Liver (tissue), 9 donors: ENCODE data around the gene CHDH. TPM values are rescaled to one million over a fixed set of nuclear protein-coding genes. Genes with fewer than 3 reads are reported as not detected.

Experiments
- DNase-seq: peaks from one replicate; pipeline ENCODE4 v3.0.0-alpha.2; 2017; ENCODE audit warnings: low spot score
- H3K27ac ChIP-seq, 2 donors: one replicate each; pipeline ENCODE4 v1.7.0; 2013; ENCODE audit warnings: inconsistent platforms in 2 of 2, low read length in 2 of 2, control low read depth in 1 of 2, low read depth in 1 of 2, mild to moderate bottlenecking in 1 of 2
- H3K27me3 ChIP-seq, 4 donors: one replicate each; pipeline versions ENCODE4 v1.6.1 to v1.7.0; 2013; ENCODE audit warnings: low read length in 3 of 4, inconsistent platforms in 1 of 4, mild to moderate bottlenecking in 1 of 4, moderate library complexity in 1 of 4; ENCODE audit not compliant: control insufficient read depth in 4 of 4, insufficient read depth in 4 of 4
- H3K36me3 ChIP-seq, 4 donors: one replicate each; pipeline versions ENCODE4 v1.6.1 to v1.7.0; 2013; ENCODE audit warnings: low read length in 3 of 4, mild to moderate bottlenecking in 3 of 4, low read depth in 1 of 4, moderate library complexity in 1 of 4; ENCODE audit not compliant: control insufficient read depth in 4 of 4, insufficient read depth in 3 of 4
- H3K4me1 ChIP-seq, 4 donors: one replicate each; pipeline versions ENCODE4 v1.6.1 to v1.7.0; 2013; ENCODE audit warnings: low read length in 3 of 4, mild to moderate bottlenecking in 3 of 4, moderate library complexity in 1 of 4; ENCODE audit not compliant: control insufficient read depth in 4 of 4, insufficient read depth in 4 of 4
- H3K4me3 ChIP-seq, 3 donors: one replicate each; pipeline versions ENCODE4 v1.6.1 to v1.7.0; 2013; ENCODE audit warnings: low read length in 3 of 3, control low read depth in 1 of 3, low read depth in 1 of 3, mild to moderate bottlenecking in 1 of 3
- H3K9ac ChIP-seq, 2 donors: one replicate each; pipeline ENCODE4 v1.7.0; 2013; ENCODE audit warnings: low read length in 2 of 2, mild to moderate bottlenecking in 2 of 2, moderate library complexity in 2 of 2, control low read depth in 1 of 2, low read depth in 1 of 2
- H3K9me3 ChIP-seq, 4 donors: one replicate each; pipeline versions ENCODE4 v1.6.1 to v1.7.0; 2013; ENCODE audit warnings: low read length in 3 of 4; ENCODE audit not compliant: control insufficient read depth in 4 of 4
- ATF3 ChIP-seq: IDR thresholded peaks from 2 replicates; pipeline ENCODE4 v1.6.1; 2016; ENCODE audit warnings: antibody characterized with exemption
- CTCF ChIP-seq: fragments of 150-350 bp; IDR thresholded peaks from 2 replicates; pipeline ENCODE4 v1.5.1; 2017; ENCODE audit warnings: improper control_type of control experiment, low read depth, low read length; ENCODE audit not compliant: missing input control
- EGR1 ChIP-seq, 2 donors: IDR thresholded peaks; 2 replicates each; pipeline ENCODE4 v1.6.1; 2016 to 2018; ENCODE audit warnings: antibody characterized with exemption in 2 of 2, low read depth in 2 of 2
- FOXA1 ChIP-seq: IDR thresholded peaks from 2 replicates; pipeline ENCODE4 v1.6.1; 2016; ENCODE audit warnings: antibody characterized with exemption
- GABPA ChIP-seq, 2 donors: IDR thresholded peaks in 1 of 2; conservative IDR thresholded peaks in 1 of 2; 2 replicates each; pipeline ENCODE4 v1.6.1; 2016; ENCODE audit warnings: antibody characterized with exemption in 2 of 2, mild to moderate bottlenecking in 1 of 2, moderate library complexity in 1 of 2
- HNF4A ChIP-seq, 2 donors: conservative IDR thresholded peaks; 2 replicates each; pipeline ENCODE4 v1.6.1; 2016; ENCODE audit warnings: antibody characterized with exemption in 2 of 2, mild to moderate bottlenecking in 2 of 2
- HNF4G ChIP-seq: IDR thresholded peaks from 2 replicates; pipeline ENCODE4 v1.6.1; 2016; ENCODE audit warnings: antibody characterized with exemption
- JUND ChIP-seq, 2 donors: IDR thresholded peaks; 2 replicates each; pipeline ENCODE4 v1.6.1; 2016; ENCODE audit warnings: antibody characterized with exemption in 2 of 2
- NR2F2 ChIP-seq: IDR thresholded peaks from 2 replicates; pipeline ENCODE4 v1.6.1; 2016; ENCODE audit warnings: antibody characterized with exemption
- RXRA ChIP-seq, 2 donors: IDR thresholded peaks; 2 replicates each; pipeline ENCODE4 v1.6.1; 2017 to 2018; ENCODE audit warnings: antibody characterized with exemption in 2 of 2, mild to moderate bottlenecking in 1 of 2
- SP1 ChIP-seq: IDR thresholded peaks from 2 replicates; pipeline ENCODE4 v1.6.1; 2018; ENCODE audit warnings: antibody characterized with exemption, mild to moderate bottlenecking
- TAF1 ChIP-seq: conservative IDR thresholded peaks from 2 replicates; pipeline ENCODE4 v1.6.1; 2016; ENCODE audit warnings: antibody characterized with exemption, mild to moderate bottlenecking
- YY1 ChIP-seq: IDR thresholded peaks from 2 replicates; pipeline ENCODE4 v1.6.1; 2016; ENCODE audit warnings: antibody characterized with exemption, mild to moderate bottlenecking
- WGBS: extraction: QIAGEN DNeasy Blood & Tissue Kit; methylation state at CpG from one replicate; pipeline ENCODE4 v1.1.7; 2013; 5-methylcytosine and 5-hydroxymethylcytosine counted together
- polyA plus RNA-seq, 2 donors: library from polyadenylated mRNA; stranded (reverse) in 1 of 2; unstranded in 1 of 2; fragments of 200-250 nt in 1 of 2; fragments of >200 nt in 1 of 2; fragmentation: Nextera tagmentation in 1 of 2; extraction: Ambion mirVana in 1 of 2; gene quantifications; one replicate each; pipeline versions ENCODE4 v1.2.1 to v1.2.3, GENCODE V29; 2013 to 2015
- total RNA-seq, 2 donors: library from RNA; depleted of rRNA; stranded (reverse); fragments of >200 nt; gene quantifications; one replicate each; pipeline ENCODE4 v1.2.3, GENCODE V29; 2014
- TF ChIP-seq, protein P1 (sequence below): IDR thresholded peaks from 2 replicates; pipeline ENCODE4 v1.6.1; 2016; ENCODE audit warnings: antibody characterized with exemption
- TF ChIP-seq, protein P2 (sequence below): IDR thresholded peaks from 2 replicates; pipeline ENCODE4 v1.6.1; 2016; ENCODE audit warnings: antibody characterized with exemption
- donor health status: healthy.
- donor health status: healthy.
- donor health status: healthy.
- donor health status: healthy.
- donor health status: healthy.

CHDH gene
- total and polyA plus RNA-seq, 4 donors: 9.1 to 34.0 (median 21.2) TPM

- Histone ChIP-seq H3K27me3 (no peaks in the 10 kb centered on the region), H3K4me3 (no peak overlapping the region), H3K27ac (no peak overlapping the region), H3K9ac (no peak overlapping the region), H3K4me1 (peaks cover 0 to 6% (median 2%) of the 10 kb centered on the region in 4 donors), H3K9me3 (no peaks in the 10 kb centered on the region), H3K36me3 (no peaks in the 10 kb centered on the region)
- DNase-seq: no peak
- TF ChIP-seq TAF1 (no peak), HNF4A (conservative IDR thresholded peaks at IDR 0.05) (no peak), YY1 (no peak), SP1 (no peak), NR2F2 (no peak), HNF4G (no peak), FOXA1 (no peak), ATF3 (no peak), CTCF (no peak), JUND (IDR thresholded peaks at IDR 0.05) (no peak), GABPA (IDR thresholded peaks at IDR 0.05 in 1 of 2, conservative IDR thresholded peaks at IDR 0.05 in 1 of 2) (no peak), EGR1 (IDR thresholded peaks at IDR 0.05; ENCODE audit: low read depth in 2 of 2) (no peak)
- TF ChIP-seq, protein P1, sequence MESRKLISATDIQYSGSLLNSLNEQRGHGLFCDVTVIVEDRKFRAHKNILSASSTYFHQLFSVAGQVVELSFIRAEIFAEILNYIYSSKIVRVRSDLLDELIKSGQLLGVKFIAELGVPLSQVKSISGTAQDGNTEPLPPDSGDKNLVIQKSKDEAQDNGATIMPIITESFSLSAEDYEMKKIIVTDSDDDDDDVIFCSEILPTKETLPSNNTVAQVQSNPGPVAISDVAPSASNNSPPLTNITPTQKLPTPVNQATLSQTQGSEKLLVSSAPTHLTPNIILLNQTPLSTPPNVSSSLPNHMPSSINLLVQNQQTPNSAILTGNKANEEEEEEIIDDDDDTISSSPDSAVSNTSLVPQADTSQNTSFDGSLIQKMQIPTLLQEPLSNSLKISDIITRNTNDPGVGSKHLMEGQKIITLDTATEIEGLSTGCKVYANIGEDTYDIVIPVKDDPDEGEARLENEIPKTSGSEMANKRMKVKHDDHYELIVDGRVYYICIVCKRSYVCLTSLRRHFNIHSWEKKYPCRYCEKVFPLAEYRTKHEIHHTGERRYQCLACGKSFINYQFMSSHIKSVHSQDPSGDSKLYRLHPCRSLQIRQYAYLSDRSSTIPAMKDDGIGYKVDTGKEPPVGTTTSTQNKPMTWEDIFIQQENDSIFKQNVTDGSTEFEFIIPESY: no peak
- TF ChIP-seq, protein P2, sequence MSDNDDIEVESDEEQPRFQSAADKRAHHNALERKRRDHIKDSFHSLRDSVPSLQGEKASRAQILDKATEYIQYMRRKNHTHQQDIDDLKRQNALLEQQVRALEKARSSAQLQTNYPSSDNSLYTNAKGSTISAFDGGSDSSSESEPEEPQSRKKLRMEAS: no peak
- WGBS: 91% methylated on average over 8 of the region's 8 CpGs
Observed at GRCh38 chr3:53802256-53802880, 43.9 kb downstream of the CHDH start.

DNA sequence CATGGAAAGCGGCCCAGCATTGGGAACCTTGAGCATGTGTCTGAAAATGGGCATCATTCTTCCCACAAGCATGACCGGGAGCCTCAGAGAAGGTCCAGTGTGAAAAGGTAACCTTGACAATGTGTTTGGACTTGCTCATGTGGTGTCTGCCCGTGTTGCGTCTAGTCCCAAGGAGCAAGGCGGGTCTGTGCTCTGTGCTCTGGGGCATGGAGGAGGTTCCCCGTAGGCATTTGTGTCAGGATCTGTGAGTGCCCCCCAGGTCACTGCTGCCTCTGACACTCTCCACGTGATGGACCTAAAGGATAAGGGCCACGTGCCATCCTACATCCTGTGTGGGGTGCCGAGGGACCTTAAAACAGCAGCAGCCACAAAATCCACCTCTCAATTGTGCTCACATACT is 44.9 kb downstream of the CHDH start:
- Histone ChIP-seq H3K36me3 (no peaks in the 10 kb centered on the region), H3K9me3 (no peaks in the 10 kb centered on the region)
- TF ChIP-seq RXRA (IDR thresholded peaks at IDR 0.05): no peak

More for the DNA sequence above, 44.9 kb downstream of the CHDH start:
- Histone ChIP-seq H3K9ac (no peak overlapping the region), H3K4me3 (no peak overlapping the region), H3K27me3 (no peaks in the 10 kb centered on the region), H3K27ac (no peak overlapping the region), H3K4me1 (no peaks in the 10 kb centered on the region)
- DNase-seq: no peak
- 95% methylated on average over 9 of the region's 9 CpGs for WGBS
